ENCODE measurements around the gene EVA1A. TPM values are rescaled to one million over a fixed set of nuclear protein-coding genes. Genes with fewer than 3 reads are reported as not detected.

EVA1A gene
- polyA plus RNA-seq, 2 of the 4 experiments (the other 2 are of a cell fraction), result 2.5 to 19.0 TPM

- ChIA-PET CTCF (interaction anchor here (1.8 kb wide), 1 partner anchor 10 kb away, joined by 6 read pairs; no protein-coding TSS in a partner anchor), POLR2A (no interaction called here)
- H3K4me3 ChIP-seq, result no peak overlapping the region
- ATAC-seq, result no peak
- peaks cover 62% of the 10 kb centered on the region for H3K4me1 ChIP-seq
- H3K4me2 ChIP-seq, result no peak overlapping the region
- FAIRE-seq, result no peak
- no peaks in the 10 kb centered on the region for H3K9me3 ChIP-seq
- TF ChIP-seq ZSCAN20 (CRISPR knock-in tag; IDR thresholded peaks at IDR 0.05), result no peak
- TF ChIP-seq CHD2 (IDR thresholded peaks at IDR 0.05; ENCODE audit: low read length, partially characterized antibody), result no peak
- no peak for TF ChIP-seq ATOH8 (CRISPR knock-in tag; IDR thresholded peaks at IDR 0.05; ENCODE audit: low read depth)
- no peak for TF ChIP-seq EP300 (IDR thresholded peaks at IDR 0.05)
- no peak for DNase-seq (ENCODE audit: low read depth in 1 of 2, low spot score in 1 of 2)
- peak overlapping the region in 1 of 2 experiments; percentile 80; a peak in 2 of 6 replicates for H3K27ac ChIP-seq
- WGBS (ENCODE audit: missing lambda C conversion rate), result 78% methylated on average over 8 of the region's 8 CpGs
Measured at GRCh38 chr2:75598589-75599155, 37.9 kb upstream of the EVA1A start.

- WGBS (ENCODE audit: missing lambda C conversion rate), result 82% methylated on average over 20 of the region's 20 CpGs
- H3K27ac ChIP-seq, result peak overlapping the region in 1 of 2 experiments; percentile 80; a peak in 3 of 6 replicates
- ATAC-seq (no peak), DNase-seq (ENCODE audit: low read depth in 1 of 2, low spot score in 1 of 2) (no peak), FAIRE-seq (no peak)
- H3K9me3 ChIP-seq, result no peaks in the 10 kb centered on the region
- H3K4me3 ChIP-seq, result no peak overlapping the region
- no peak for TF ChIP-seq MAFK (IDR thresholded peaks at IDR 0.05; ENCODE audit: partially characterized antibody)
- no peak for TF ChIP-seq PHF8 (IDR thresholded peaks at IDR 0.05; ENCODE audit: borderline replicate concordance, low read depth)
- no peak for TF ChIP-seq HEYL (CRISPR knock-in tag; IDR thresholded peaks at IDR 0.05)
- TF ChIP-seq RARB (CRISPR knock-in tag; IDR thresholded peaks at IDR 0.05), result no peak
- no peak for TF ChIP-seq MAZ (IDR thresholded peaks at IDR 0.05; ENCODE audit: borderline replicate concordance, low read depth, low read length)
- TF ChIP-seq HOXB5 (CRISPR knock-in tag; IDR thresholded peaks at IDR 0.05), result no peak
- TF ChIP-seq POLR2AphosphoS2 (conservative IDR thresholded peaks at IDR 0.05; ENCODE audit: low read length), result no peak
- TF ChIP-seq BHLHE40 (IDR thresholded peaks at IDR 0.05; ENCODE audit: low read depth, low read length), result no peak
- no peak overlapping the region for H3K4me2 ChIP-seq
- H3K4me1 ChIP-seq, result peaks cover 55% of the 10 kb centered on the region
- ChIA-PET CTCF (interaction anchor here (1.8 to 3.0 kb wide), 2 partner anchors 11 kb away, joined by 6 to 23 read pairs; no protein-coding TSS in a partner anchor), POLR2A (no interaction called here)
Measured at GRCh38 chr2:75597949-75598348, 37.2 kb upstream of the EVA1A start.

GRCh38 chr2:75596784-75597183, 36.0 kb upstream of the EVA1A start:
- Histone ChIP-seq H3K9me3 (no peaks in the 10 kb centered on the region), H3K4me3 (no peak overlapping the region), H3K4me1 (peaks cover 48% of the 10 kb centered on the region), H3K4me2 (peak overlapping the region; percentile 45), H3K27ac (peak overlapping the region; percentile 65 to 80)
- ChIA-PET CTCF (interaction anchor here (0.6 to 3.0 kb wide), 7 partner anchors 9 to 132 kb away, joined by 3 to 23 read pairs (median 3); no protein-coding TSS in a partner anchor), POLR2A (no interaction called here)
- ATAC-seq (peak in 1 of 2 experiments; percentile 21; a peak in 3 of 6 replicates), FAIRE-seq (no peak), DNase-seq (ENCODE audit: low read depth in 1 of 2, low spot score in 1 of 2) (no peak)
- TF ChIP-seq REST (IDR thresholded peaks at IDR 0.05), result no peak
- TF ChIP-seq ATOH8 (CRISPR knock-in tag; IDR thresholded peaks at IDR 0.05; ENCODE audit: low read depth), result no peak
- no peak for TF ChIP-seq BCL3 (IDR thresholded peaks at IDR 0.05)
- no peak for TF ChIP-seq E2F6 (IDR thresholded peaks at IDR 0.05; ENCODE audit: borderline replicate concordance, low read depth)
- TF ChIP-seq HDAC2 (IDR thresholded peaks at IDR 0.05), result no peak
- TF ChIP-seq FOSL2 (IDR thresholded peaks at IDR 0.05), result no peak
- TF ChIP-seq FOSL2 (CRISPR knock-in tag; IDR thresholded peaks at IDR 0.05), result 0 out of 2 replicates have a peak, but pooled peaks have one; percentile 45
- no peak for TF ChIP-seq RCOR1 (IDR thresholded peaks at IDR 0.05; ENCODE audit: low read depth, low read length)
- TF ChIP-seq RARB (CRISPR knock-in tag; IDR thresholded peaks at IDR 0.05), result no peak
- no peak for TF ChIP-seq PHF8 (IDR thresholded peaks at IDR 0.05; ENCODE audit: borderline replicate concordance, low read depth)
- TF ChIP-seq JUNB (IDR thresholded peaks at IDR 0.05), result 0 out of 2 replicates have a peak, but pooled peaks have one; percentile 9
- WGBS (ENCODE audit: missing lambda C conversion rate), result 35% methylated on average over 4 of the region's 4 CpGs
